Activated naive CD4-positive, alpha-beta T cell treated with anti-CD3 and anti-CD28 coated beads, Interleukin-2, amount 50 U/mL, for 24 hours (primary cell): ENCODE results near the gene RASAL2.

Experiments used
- H3K27ac Mint-ChIP-seq: one replicate; pipeline ENCODE4 v1.8.0; 2021; ENCODE audit warnings: mild to moderate bottlenecking, mixed read lengths
- H3K27me3 Mint-ChIP-seq: one replicate; pipeline ENCODE4 v1.8.0; 2021; ENCODE audit warnings: mixed read lengths
- H3K36me3 Mint-ChIP-seq: one replicate; pipeline ENCODE4 v1.8.0; 2021; ENCODE audit warnings: mixed read lengths
- H3K4me1 Mint-ChIP-seq: one replicate; pipeline ENCODE4 v1.8.0; 2021; ENCODE audit warnings: mixed read lengths
- H3K4me3 Mint-ChIP-seq: one replicate; pipeline ENCODE4 v1.8.0; 2021; ENCODE audit warnings: mild to moderate bottlenecking, mixed read lengths
- H3K9me3 Mint-ChIP-seq: one replicate; pipeline ENCODE4 v1.8.0; 2021; ENCODE audit warnings: mixed read lengths

Gene RASAL2

DNA sequence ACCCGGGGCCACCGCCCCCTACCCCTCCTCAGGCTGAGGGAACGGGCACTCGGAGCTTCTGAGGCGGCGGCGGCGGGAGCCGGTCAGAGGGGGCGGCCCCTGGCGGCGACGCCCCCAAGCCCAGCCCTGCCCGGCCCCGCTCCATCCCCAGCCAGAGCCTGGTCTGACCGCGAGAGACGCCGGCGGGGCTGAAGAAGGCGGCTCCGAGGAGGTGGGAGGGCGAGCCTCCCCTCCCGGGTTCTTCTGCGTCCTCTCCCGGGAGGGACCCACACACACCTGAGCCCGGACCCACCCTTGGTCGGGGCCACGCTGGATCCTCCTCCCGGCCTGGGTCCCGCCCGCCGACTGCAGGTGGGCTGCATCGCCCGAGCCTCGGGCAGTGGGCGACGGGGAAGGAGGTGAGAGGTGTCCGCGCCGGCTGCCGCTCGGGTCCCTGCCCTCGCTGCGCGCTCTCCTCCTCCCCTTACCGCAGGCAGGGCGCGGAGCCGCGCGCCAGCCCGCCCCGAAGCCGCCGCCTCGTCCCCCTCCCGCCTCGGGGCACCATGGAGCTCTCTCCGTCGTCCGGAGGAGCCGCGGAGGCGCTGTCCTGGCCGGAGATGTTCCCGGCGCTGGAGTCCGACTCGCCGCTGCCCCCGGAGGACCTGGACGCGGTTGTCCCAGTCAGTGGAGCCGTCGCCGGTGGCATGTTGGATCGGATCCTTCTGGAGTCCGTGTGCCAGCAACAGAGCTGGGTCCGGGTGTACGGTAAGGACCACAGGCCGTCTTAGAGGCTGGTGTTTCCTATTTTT lies at the start of gene RASAL2:
RASAL2 (plus strand) TSS at position 154 of the 788 bp plus-strand sequence; CDS start at position 543, 389 bp downstream.
- peaks cover 12% of the 10 kb centered on the region for H3K4me1 Mint-ChIP-seq
- peaks cover 59% of the 10 kb centered on the region for H3K27me3 Mint-ChIP-seq
- H3K27ac Mint-ChIP-seq = no peak within 1 kb of the TSS
- peaks cover 3% of the 10 kb centered on the region for H3K36me3 Mint-ChIP-seq
- peak within 1 kb of the TSS; percentile 78 for H3K4me3 Mint-ChIP-seq
- peaks cover 13% of the 10 kb centered on the region for H3K9me3 Mint-ChIP-seq

DNA sequence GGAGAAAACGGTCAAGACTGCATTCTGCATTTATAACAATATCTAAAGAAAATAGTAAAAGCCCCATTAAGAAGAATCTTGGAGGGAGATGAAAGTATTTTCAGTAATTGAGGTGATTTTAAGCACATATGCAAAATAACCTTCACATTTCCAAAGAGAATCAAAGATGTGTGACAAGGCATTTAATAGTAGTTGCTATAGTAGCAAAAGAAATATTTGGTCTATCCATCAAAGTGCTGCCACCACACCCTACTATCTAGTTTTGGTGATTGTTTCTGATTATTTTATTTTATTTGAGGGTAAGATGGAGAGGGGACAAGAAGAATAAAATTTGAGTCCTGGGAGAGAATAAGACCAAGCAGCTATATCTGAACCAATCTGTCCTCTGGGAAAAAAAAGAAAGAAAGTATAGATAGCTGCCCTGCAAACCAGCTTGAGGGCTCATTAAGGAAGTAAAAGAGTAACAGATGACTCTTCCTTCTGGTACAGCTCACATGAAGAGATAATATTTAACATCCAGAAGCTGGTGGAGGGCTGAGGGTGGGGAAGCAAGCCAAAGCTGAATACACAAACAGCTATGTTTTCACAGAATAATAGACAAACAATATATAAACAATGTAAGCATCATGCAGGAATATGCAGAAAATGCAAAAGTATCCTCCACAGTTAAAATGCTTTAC lies 47.2 kb upstream of the RASAL2 start:
- Mint-ChIP-seq H3K4me3 (no peak overlapping the region), H3K27me3 (peaks cover 3% of the 10 kb centered on the region), H3K36me3 (no peaks in the 10 kb centered on the region), H3K9me3 (no peaks in the 10 kb centered on the region), H3K27ac (no peak overlapping the region), H3K4me1 (no peaks in the 10 kb centered on the region)

DNA sequence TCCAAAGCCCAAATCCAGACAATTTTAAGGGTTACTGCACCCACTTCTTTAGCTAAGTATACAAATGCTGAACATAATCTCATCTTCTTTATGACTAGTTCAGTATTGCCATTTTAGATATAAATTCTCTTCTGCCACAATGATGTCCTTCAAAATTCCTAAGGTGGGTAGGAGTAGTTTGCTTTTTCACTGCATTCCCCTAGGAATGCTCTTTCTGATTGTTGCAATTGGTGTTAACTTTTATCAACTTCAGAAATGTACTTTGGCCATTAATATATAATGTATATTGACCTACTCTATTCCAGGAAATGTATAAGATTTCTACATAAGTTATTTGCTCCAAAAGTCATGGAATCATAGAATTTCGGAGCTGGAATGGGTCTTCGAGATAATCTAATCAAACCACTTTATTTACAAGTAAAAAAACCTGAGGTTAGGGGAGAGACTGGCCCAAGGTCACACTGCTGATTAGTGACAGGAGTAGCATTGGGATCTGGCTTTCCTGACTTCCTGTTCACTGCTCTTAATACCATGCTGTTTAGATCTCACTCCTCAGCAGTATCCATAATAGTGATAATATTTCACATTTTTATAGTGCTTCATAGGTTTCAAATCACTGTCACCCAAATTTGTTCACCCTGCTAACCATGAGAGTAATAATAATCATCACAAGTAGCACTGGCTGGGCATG lies 46.4 kb upstream of the RASAL2 start:
- Mint-ChIP-seq H3K27ac (no peak overlapping the region), H3K9me3 (no peaks in the 10 kb centered on the region), H3K36me3 (no peaks in the 10 kb centered on the region), H3K4me1 (no peaks in the 10 kb centered on the region), H3K4me3 (no peak overlapping the region), H3K27me3 (peaks cover 3% of the 10 kb centered on the region)

DNA sequence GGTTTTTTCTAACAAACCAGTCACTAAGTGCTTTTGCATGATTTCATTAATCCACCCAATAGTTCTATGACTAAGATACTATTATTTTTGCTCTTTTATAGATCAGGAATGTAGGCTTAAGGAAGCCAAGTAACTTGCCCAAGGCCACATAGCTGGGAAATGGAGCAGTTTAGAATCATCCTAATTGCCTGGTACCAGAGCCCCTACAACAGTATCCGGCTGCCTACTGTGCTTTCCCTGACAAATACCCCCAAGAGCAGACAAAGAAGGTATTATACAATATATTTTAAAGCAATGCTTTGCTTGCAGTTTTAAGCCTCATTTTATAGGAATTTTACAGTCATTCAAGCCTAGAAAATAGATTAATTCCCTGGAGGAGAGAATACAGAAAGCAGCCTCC lies 45.5 kb upstream of the RASAL2 start:
- H3K4me3 Mint-ChIP-seq = no peak overlapping the region
- H3K36me3 Mint-ChIP-seq = no peaks in the 10 kb centered on the region
- peaks cover 3% of the 10 kb centered on the region for H3K27me3 Mint-ChIP-seq
- H3K4me1 Mint-ChIP-seq = no peaks in the 10 kb centered on the region
- H3K9me3 Mint-ChIP-seq = no peaks in the 10 kb centered on the region
- no peak overlapping the region for H3K27ac Mint-ChIP-seq

DNA sequence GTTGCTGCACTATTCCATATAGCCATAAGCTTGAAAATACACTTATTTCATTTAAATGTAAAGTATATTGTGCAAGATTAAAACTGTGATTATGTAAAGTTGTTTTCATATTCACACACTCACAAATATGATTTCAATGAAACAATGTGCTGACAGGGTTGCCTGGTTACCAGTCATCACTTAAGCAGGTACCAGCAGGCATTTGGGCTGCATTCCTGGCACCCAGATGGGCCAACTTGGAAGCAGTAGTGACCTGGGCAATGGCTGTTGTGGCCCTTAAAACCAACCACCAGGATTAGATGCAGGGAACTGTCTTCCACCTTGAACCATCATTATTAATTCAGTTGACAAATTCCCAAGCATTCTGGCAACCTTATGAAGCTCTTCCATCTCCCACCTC lies 45.0 kb upstream of the RASAL2 start:
- Mint-ChIP-seq H3K4me3 (no peak overlapping the region), H3K9me3 (no peaks in the 10 kb centered on the region), H3K27ac (no peak overlapping the region), H3K27me3 (peaks cover 3% of the 10 kb centered on the region), H3K4me1 (no peaks in the 10 kb centered on the region), H3K36me3 (no peaks in the 10 kb centered on the region)

DNA sequence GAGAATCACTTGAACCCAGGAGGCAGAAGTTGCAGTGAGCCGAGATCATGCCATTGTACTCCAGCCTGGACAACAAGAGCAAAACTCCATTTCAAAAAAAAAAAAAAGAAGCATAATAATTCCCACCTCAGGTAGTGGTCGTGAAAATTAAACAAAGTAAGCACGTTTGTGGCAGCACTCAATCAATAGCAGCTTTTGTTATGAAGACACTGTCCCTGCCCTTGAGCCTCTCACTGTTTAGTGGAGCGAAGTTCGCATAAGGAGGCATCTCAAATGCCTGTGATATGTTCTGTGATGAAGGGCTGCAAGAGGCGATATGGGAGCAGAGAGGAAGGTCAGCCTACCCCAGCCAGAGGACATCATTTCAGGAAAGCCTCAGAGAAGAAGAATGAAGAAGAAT lies 43.8 kb upstream of the RASAL2 start:
- H3K27ac Mint-ChIP-seq = no peak overlapping the region
- no peak overlapping the region for H3K4me3 Mint-ChIP-seq
- H3K27me3 Mint-ChIP-seq = peaks cover 3% of the 10 kb centered on the region
- H3K4me1 Mint-ChIP-seq = no peaks in the 10 kb centered on the region
- no peaks in the 10 kb centered on the region for H3K36me3 Mint-ChIP-seq
- no peaks in the 10 kb centered on the region for H3K9me3 Mint-ChIP-seq

DNA sequence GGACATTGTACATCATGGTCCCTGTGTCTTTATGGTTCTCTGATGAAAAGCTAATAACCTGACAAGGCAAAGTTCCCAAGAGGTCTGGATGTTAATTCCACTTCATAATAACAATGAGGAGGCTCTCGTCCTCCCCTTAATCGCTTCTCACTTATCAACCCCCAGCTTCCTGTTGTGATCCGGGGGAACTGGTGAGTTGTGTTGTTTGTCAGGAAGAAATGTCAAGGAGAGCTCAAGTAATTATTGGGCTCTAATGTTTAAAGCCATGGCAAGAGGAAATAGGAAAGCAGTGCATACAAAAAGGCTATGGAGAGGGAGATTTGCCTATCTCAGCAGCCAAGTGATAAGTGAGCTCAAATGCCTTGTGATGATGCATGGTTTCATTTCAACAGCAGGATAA lies 42.8 kb upstream of the RASAL2 start:
- Mint-ChIP-seq H3K27ac (no peak overlapping the region), H3K4me3 (no peak overlapping the region), H3K36me3 (no peaks in the 10 kb centered on the region), H3K4me1 (no peaks in the 10 kb centered on the region), H3K27me3 (peaks cover 3% of the 10 kb centered on the region), H3K9me3 (no peaks in the 10 kb centered on the region)

DNA sequence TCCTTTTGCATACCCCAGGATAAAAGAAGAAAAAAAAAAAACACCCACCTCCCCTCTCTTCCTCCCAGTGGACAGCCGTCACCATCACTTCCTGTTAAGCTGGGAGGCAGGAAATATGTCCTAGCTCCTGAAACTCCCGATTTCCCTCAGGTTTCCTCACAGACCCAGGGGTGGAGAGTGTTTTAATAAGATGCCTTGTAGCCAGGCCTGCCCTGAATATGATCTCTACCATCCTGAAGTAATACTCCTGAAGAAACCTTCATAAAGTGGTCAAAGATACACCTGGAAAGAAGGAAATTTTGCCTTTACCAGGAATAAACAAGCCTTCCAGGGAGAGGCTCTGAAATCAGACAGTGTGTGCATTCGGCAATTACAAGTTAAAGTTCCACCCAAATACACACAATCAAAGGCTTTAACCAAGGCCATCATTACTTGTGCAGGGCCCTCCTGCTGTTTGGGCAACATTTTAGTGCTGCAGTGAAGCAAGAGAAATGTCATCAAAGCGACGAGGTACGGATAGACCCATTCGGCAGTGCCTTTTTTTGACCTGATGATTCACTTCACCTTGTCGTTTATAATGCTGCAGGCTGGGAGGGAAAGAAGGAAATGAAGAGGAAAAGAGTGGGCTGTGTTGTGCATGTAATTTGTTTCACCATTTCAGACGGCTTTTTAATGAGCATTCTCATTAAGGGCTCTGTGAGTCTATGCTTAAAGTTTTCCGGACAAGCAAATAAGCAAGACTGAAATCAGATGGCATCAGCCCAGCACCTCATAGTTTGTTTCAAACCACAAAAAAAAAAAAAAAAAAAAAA lies 41.0 kb upstream of the RASAL2 start:
- Mint-ChIP-seq H3K36me3 (no peaks in the 10 kb centered on the region), H3K27me3 (peaks cover 3% of the 10 kb centered on the region), H3K27ac (no peak overlapping the region), H3K4me3 (no peak overlapping the region), H3K4me1 (no peaks in the 10 kb centered on the region), H3K9me3 (no peaks in the 10 kb centered on the region)

DNA sequence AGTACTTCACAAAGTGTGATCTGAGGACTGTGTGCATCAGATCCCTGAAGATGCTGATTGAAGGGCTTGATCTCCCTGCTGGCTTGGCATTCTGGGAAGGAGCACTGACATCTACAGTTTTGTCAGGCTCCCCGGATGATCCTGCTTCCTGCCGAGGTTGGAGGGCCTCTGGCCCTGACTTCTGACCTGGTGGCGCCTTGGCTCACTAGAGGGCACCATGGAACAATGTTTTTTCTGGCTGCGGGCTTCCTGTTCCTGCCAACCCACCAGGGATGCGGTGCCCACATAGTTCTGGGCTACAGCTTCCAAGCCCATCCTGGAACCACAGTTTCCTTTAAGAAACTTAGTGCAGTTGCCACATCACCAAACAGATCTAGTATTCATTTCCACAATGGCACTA lies 38.8 kb upstream of the RASAL2 start:
- Mint-ChIP-seq H3K27ac (no peak overlapping the region), H3K4me1 (no peaks in the 10 kb centered on the region), H3K27me3 (peaks cover 4% of the 10 kb centered on the region), H3K36me3 (no peaks in the 10 kb centered on the region), H3K9me3 (no peaks in the 10 kb centered on the region), H3K4me3 (no peak overlapping the region)

DNA sequence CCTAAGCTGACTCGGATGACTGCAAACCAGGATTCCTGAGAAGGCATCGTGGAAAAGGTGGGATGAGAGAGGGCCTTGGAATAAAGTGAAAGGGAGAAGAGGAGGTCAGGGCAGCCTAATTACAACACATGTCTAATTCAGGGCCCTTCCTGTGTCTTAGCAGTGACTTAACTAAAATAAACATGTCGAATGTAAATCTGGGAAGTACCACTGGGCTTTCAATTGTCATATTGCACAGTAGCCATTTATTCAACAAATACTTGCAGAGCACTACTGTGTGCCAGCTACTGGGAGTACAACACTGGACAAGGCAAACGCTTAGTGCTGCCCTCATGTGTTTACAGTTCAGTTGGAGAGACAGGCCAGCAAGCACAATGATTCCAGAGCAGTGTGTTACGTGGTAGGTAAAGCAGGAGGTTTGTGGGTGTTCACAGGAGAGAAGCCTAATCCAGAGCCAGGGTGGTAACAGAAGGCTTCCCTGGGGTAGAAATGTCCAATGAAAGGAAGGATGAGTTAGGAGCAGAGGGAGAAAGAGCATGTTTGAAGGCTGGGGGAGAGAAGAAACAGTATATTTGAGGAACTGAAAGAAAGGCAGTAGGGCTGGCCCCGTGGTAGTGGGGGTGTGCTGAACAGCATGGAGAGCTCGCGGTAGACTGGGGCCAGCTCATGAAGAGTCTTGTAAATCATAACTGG lies 38.0 kb upstream of the RASAL2 start:
- Mint-ChIP-seq H3K36me3 (no peaks in the 10 kb centered on the region), H3K27ac (no peak overlapping the region), H3K9me3 (no peaks in the 10 kb centered on the region), H3K27me3 (peaks cover 2% of the 10 kb centered on the region), H3K4me3 (no peak overlapping the region), H3K4me1 (no peaks in the 10 kb centered on the region)

DNA sequence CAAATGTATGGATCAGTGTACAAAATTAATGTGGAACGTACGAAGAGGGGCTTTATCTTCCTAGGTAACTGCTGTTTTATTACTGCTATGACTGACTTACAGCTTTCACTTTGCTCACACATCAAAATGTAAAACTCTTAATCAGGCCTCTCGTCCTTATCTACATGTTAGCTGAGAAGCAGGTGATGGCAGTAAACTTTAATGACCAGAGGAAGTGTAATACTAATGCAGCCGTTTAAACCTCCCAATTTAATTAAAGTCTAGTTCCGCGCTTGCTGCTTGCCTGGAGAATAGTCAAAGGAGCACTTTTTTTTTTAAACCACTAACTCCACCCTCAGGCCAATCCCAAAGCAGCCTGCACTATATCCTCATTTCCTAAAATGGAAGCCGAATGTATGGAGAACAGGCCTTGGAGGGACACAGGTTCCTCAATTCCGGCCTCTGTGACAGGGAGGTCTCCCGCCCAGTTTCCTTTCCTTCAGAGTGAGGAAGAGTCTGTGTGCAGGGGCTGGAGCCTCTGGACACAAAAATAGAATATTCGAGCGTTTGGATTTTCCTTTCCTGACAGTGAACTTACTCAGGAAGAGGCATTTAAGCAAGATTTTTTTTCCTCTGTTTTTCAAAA lies 36.7 kb upstream of the RASAL2 start:
- H3K27me3 Mint-ChIP-seq = peaks cover 2% of the 10 kb centered on the region
- no peaks in the 10 kb centered on the region for H3K36me3 Mint-ChIP-seq
- no peaks in the 10 kb centered on the region for H3K9me3 Mint-ChIP-seq
- H3K27ac Mint-ChIP-seq = no peak overlapping the region
- H3K4me1 Mint-ChIP-seq = no peaks in the 10 kb centered on the region
- H3K4me3 Mint-ChIP-seq = no peak overlapping the region

DNA sequence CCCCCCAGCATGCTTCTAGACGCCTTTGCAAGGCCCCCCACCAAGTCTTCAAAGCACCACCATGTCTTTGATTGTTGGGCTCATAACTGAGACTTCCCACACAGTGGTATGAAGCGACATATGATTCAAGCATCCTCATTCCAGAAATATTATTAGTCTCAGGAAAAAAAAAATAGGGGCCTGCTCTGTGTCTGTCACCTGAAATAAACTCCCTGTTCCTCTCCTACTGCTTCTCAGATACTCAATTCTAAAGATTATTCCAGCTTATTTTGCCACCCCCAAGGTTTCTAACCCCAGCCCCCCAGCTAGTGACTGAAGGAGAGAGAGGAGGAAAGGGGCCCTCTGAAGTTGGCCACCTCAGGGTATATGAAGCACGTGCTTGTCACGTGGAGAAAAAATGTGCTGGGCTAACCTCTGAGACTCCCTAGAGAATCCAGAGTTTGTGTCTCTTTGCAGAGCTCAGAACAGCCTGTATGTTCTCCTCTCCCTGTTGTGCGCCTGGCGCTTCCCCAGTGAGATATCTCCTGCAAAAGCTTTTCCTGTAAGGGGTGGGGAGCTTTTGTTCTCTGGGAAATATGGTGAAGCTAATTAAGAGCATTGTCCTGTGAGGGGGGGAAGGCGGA lies 35.9 kb upstream of the RASAL2 start:
- Mint-ChIP-seq H3K4me3 (no peak overlapping the region), H3K36me3 (no peaks in the 10 kb centered on the region), H3K27ac (no peak overlapping the region), H3K4me1 (no peaks in the 10 kb centered on the region), H3K9me3 (no peaks in the 10 kb centered on the region), H3K27me3 (peaks cover 2% of the 10 kb centered on the region)

DNA sequence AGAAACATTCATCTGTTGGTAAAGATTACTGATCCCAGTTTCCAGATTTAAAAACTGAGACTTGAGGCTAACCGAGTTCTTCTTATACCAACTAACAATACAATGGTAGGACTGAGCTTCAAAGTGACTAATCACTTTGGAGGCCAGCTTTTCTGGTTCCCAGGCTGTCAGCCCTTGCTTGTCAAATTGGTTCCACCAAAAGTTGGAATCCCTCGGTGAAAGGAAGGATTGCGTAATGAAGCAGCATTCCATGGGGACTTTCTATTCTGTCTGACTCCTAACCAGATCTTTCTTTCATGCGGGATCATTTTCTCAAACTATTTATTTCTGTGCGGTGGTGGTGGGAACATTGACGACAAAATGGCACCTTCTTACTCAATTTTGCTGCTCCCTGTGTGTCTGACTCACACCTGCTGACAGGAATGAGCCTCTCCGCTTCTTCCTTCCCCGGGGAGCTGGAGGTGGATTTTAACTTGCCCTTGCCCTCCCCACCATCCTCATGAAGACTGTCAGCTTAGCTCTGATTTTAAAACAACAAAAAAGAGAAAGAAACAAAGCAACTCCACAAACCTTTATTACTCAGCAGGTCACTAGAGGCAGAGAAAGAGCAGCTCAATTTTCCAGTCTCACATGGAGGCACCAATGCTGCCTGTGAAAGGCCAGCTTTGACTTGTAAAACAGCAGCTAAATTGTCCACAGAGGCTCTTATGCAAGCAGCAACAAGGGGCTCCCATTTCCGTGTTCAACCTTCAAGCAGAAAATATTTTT lies 32.9 kb upstream of the RASAL2 start:
- Mint-ChIP-seq H3K4me1 (no peaks in the 10 kb centered on the region), H3K9me3 (no peaks in the 10 kb centered on the region), H3K27ac (no peak overlapping the region), H3K4me3 (no peak overlapping the region), H3K36me3 (no peaks in the 10 kb centered on the region), H3K27me3 (peaks cover 2% of the 10 kb centered on the region)

DNA sequence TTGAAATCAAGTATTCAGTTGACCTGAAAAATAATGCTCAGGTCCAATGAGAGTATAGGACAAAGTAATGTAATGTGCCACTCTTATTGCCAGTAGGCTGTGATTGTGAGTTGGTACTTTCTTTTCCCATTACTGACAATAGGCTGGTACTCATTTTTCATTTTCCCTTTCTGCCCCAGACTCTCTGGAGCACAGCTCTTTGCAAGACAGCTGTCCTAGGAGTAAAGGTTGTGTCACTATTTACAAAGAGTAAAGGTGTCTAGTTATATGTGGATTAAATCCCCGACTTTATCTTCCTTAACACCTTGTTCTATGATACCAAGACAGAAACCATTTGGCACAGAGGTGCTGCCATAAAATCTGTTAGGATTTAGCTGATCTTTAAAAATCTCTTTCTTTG lies 32.3 kb upstream of the RASAL2 start:
- Mint-ChIP-seq H3K27ac (no peak overlapping the region), H3K9me3 (no peaks in the 10 kb centered on the region), H3K4me3 (no peak overlapping the region), H3K27me3 (peaks cover 2% of the 10 kb centered on the region), H3K36me3 (no peaks in the 10 kb centered on the region), H3K4me1 (no peaks in the 10 kb centered on the region)
